GM12878 (cell line): ENCODE results near the gene DYNLT4. TPM values are rescaled to one million over a fixed set of nuclear protein-coding genes. Genes with fewer than 3 reads are reported as not detected.

Experiments used
- BCL11A ChIP-seq: IDR thresholded peaks from 2 replicates; pipeline ENCODE4 v1.6.1; 2011; ENCODE audit warnings: low read depth, low read length
- CHD4 ChIP-seq: fragments of 200-600 bp; sonication (generic); IDR thresholded peaks from 2 replicates; pipeline ENCODE4 v1.6.1; 2016; ENCODE audit warnings: mild to moderate bottlenecking
- EGR1 ChIP-seq, 2 experiments: IDR thresholded peaks; 1 replicate in 1 of 2; 2 replicates in 1 of 2; pipeline ENCODE4 v1.6.1; 2011 to 2012; ENCODE audit warnings: low read depth in 2 of 2, low read length in 2 of 2, borderline replicate concordance in 1 of 2, mild to moderate bottlenecking in 1 of 2, moderate library complexity in 1 of 2
- ELK1 ChIP-seq: IDR thresholded peaks from 2 replicates; pipeline ENCODE4 v1.6.1; 2012; ENCODE audit warnings: low read depth, low read length, improper control_type of control experiment
- IKZF1 ChIP-seq: fragments of 450-650 bp; conservative IDR thresholded peaks from 2 replicates; pipeline ENCODE4 v1.6.1; 2017; ENCODE audit warnings: antibody characterized with exemption, mild to moderate bottlenecking
- MTA2 ChIP-seq: fragments of 450-650 bp; IDR thresholded peaks from 2 replicates; pipeline ENCODE4 v1.6.1; 2016; ENCODE audit warnings: low read depth, mild to moderate bottlenecking, moderate library complexity
- MXI1 ChIP-seq: fragments of 150-350 bp; IDR thresholded peaks from 2 replicates; pipeline ENCODE4 v1.6.1; 2011; ENCODE audit warnings: low read depth, mild to moderate bottlenecking, inconsistent platforms, low read length, improper control_type of control experiment
- MYC ChIP-seq: IDR thresholded peaks from 2 replicates; pipeline ENCODE4 v1.6.1; 2011; ENCODE audit warnings: mild to moderate bottlenecking, low read length, moderate library complexity, inconsistent platforms; ENCODE audit not compliant: insufficient read depth, insufficient replicate concordance, insufficient read length, severe bottlenecking
- NFYA ChIP-seq: IDR thresholded peaks from 2 replicates; pipeline ENCODE4 v1.6.1; 2011; ENCODE audit warnings: low read depth, mild to moderate bottlenecking, low read length, improper control_type of control experiment, borderline replicate concordance
- NR2C1 ChIP-seq: fragments of 450-650 bp; IDR thresholded peaks from 2 replicates; pipeline ENCODE4 v1.6.1; 2017; ENCODE audit warnings: antibody characterized with exemption, mild to moderate bottlenecking, moderate library complexity
- PML ChIP-seq: IDR thresholded peaks from 2 replicates; pipeline ENCODE4 v1.6.1; 2012; ENCODE audit warnings: low read length, inconsistent platforms
- RAD21 ChIP-seq: IDR thresholded peaks from 2 replicates; pipeline ENCODE4 v1.6.1; 2011; ENCODE audit warnings: mild to moderate bottlenecking, low read depth, low read length, moderate library complexity; ENCODE audit not compliant: insufficient read depth
- SIX5 ChIP-seq: IDR thresholded peaks from 2 replicates; pipeline ENCODE4 v1.6.1; 2011; ENCODE audit warnings: mild to moderate bottlenecking, low read depth, low read length, moderate library complexity; ENCODE audit not compliant: severe bottlenecking
- SUPT20H ChIP-seq: IDR thresholded peaks from 2 replicates; pipeline ENCODE4 v1.6.1; 2011; ENCODE audit warnings: low read depth, mild to moderate bottlenecking, low read length, moderate library complexity, borderline replicate concordance; ENCODE audit not compliant: control insufficient read depth
- SUZ12 ChIP-seq: fragments of 200-600 bp; sonication (generic); IDR thresholded peaks from one replicate; pipeline ENCODE4 v1.6.1; 2018; ENCODE audit warnings: antibody characterized with exemption, mild to moderate bottlenecking; ENCODE audit not compliant: unreplicated experiment
- TAF1 ChIP-seq: IDR thresholded peaks from 2 replicates; pipeline ENCODE4 v1.6.1; 2011; ENCODE audit warnings: mild to moderate bottlenecking, low read depth, low read length, borderline replicate concordance
- polyA plus RNA-seq, 11 experiments: library from polyadenylated mRNA; depleted of rRNA in 4 of 11; unstranded in 6 of 11; stranded (reverse) in 5 of 11; fragments of >200 nt; fragmentation: Nextera tagmentation in 4 of 11; fragmentation: Illumina TruSeq in 1 of 11; extraction: Ambion mirVana in 4 of 11; extraction: Trizol in 1 of 11; gene quantifications; 1 replicate in 1 of 11; 2 replicates in 10 of 11; pipeline versions ENCODE4 v1.2.1 to v1.2.3, GENCODE V29; 2011 to 2016; ENCODE audit warnings: inconsistent platforms in 2 of 11, missing spikeins in 2 of 11, low read depth in 1 of 11
- total RNA-seq, 4 experiments: library from RNA; depleted of rRNA in 3 of 4; stranded (reverse); fragments of >200 nt in 3 of 4; fragmentation: Illumina TruSeq in 1 of 4; extraction: Trizol in 1 of 4; gene quantifications; 2 replicates each; pipeline versions ENCODE4 v1.2.1 to v1.2.3, GENCODE V29; 2013 to 2021
- TF ChIP-seq, protein P1 (sequence below): fragments of 450-650 bp; IDR thresholded peaks from 2 replicates; pipeline ENCODE4 v1.6.1; 2017; ENCODE audit warnings: mild to moderate bottlenecking
- TF ChIP-seq, protein P2 (sequence below): IDR thresholded peaks from 2 replicates; pipeline ENCODE4 v1.6.1; 2011; ENCODE audit warnings: low read depth, mild to moderate bottlenecking, low read length, moderate library complexity, borderline replicate concordance; ENCODE audit errors: extremely low read depth
- TF ChIP-seq, protein P3 (sequence below): IDR thresholded peaks from 2 replicates; pipeline ENCODE4 v1.6.1; 2011; ENCODE audit warnings: borderline replicate concordance, low read depth, mild to moderate bottlenecking, moderate library complexity, low read length; ENCODE audit not compliant: insufficient read depth, poor library complexity, severe bottlenecking
- TF ChIP-seq, protein P4 (sequence below): fragments of 450-650 bp; IDR thresholded peaks from 2 replicates; pipeline ENCODE4 v1.6.1; 2017; ENCODE audit warnings: borderline replicate concordance
- TF ChIP-seq, protein P5 (sequence below): IDR thresholded peaks from 2 replicates; pipeline ENCODE4 v1.6.1; 2012; ENCODE audit warnings: low read length, inconsistent platforms

DYNLT4 gene
- total and polyA plus RNA-seq, 10 of the 15 experiments (the other 5 are each of a cell fraction or from before 2014, with no cell fraction given), result 0.23 to 0.28 TPM; not detected in 8

GRCh38 chr1:44799770-44800584 is 7.2 kb downstream of the DYNLT4 start, which contains the start of gene PLK3 (continued):
- TF ChIP-seq, protein P1, sequence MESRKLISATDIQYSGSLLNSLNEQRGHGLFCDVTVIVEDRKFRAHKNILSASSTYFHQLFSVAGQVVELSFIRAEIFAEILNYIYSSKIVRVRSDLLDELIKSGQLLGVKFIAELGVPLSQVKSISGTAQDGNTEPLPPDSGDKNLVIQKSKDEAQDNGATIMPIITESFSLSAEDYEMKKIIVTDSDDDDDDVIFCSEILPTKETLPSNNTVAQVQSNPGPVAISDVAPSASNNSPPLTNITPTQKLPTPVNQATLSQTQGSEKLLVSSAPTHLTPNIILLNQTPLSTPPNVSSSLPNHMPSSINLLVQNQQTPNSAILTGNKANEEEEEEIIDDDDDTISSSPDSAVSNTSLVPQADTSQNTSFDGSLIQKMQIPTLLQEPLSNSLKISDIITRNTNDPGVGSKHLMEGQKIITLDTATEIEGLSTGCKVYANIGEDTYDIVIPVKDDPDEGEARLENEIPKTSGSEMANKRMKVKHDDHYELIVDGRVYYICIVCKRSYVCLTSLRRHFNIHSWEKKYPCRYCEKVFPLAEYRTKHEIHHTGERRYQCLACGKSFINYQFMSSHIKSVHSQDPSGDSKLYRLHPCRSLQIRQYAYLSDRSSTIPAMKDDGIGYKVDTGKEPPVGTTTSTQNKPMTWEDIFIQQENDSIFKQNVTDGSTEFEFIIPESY, result no peak
- TF ChIP-seq MXI1, result peak; percentile 89
- peak; percentile 73 for TF ChIP-seq MYC
- TF ChIP-seq ELK1, result no peak
- peak; percentile 86 for TF ChIP-seq RAD21
- no peak for TF ChIP-seq NR2C1
- no peak for TF ChIP-seq SUZ12
- TF ChIP-seq, protein P2, sequence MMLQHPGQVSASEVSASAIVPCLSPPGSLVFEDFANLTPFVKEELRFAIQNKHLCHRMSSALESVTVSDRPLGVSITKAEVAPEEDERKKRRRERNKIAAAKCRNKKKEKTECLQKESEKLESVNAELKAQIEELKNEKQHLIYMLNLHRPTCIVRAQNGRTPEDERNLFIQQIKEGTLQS, result no peak
- TF ChIP-seq, protein P3, sequence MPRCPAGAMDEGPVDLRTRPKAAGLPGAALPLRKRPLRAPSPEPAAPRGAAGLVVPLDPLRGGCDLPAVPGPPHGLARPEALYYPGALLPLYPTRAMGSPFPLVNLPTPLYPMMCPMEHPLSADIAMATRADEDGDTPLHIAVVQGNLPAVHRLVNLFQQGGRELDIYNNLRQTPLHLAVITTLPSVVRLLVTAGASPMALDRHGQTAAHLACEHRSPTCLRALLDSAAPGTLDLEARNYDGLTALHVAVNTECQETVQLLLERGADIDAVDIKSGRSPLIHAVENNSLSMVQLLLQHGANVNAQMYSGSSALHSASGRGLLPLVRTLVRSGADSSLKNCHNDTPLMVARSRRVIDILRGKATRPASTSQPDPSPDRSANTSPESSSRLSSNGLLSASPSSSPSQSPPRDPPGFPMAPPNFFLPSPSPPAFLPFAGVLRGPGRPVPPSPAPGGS, result peak; percentile 44
- TF ChIP-seq SIX5, result peak; percentile 14
- TF ChIP-seq BCL11A, result no peak
- no peak for TF ChIP-seq PML
- TF ChIP-seq, protein P4, sequence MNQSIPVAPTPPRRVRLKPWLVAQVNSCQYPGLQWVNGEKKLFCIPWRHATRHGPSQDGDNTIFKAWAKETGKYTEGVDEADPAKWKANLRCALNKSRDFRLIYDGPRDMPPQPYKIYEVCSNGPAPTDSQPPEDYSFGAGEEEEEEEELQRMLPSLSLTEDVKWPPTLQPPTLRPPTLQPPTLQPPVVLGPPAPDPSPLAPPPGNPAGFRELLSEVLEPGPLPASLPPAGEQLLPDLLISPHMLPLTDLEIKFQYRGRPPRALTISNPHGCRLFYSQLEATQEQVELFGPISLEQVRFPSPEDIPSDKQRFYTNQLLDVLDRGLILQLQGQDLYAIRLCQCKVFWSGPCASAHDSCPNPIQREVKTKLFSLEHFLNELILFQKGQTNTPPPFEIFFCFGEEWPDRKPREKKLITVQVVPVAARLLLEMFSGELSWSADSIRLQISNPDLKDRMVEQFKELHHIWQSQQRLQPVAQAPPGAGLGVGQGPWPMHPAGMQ, result no peak
- peak; percentile 84 for TF ChIP-seq IKZF1
- TF ChIP-seq EGR1 (IDR thresholded peaks at IDR 0.05; ENCODE audit: borderline replicate concordance in 1 of 2, low read depth in 2 of 2, low read length in 2 of 2), result peak in 1 of 2 experiments; percentile 28; a peak in 1 of 3 replicates
- no peak for TF ChIP-seq MTA2
- TF ChIP-seq SUPT20H, result no peak
- no peak for TF ChIP-seq CHD4
- peak; percentile 63; the same call in 1 of the 2 replicates for TF ChIP-seq TAF1
- no peak for TF ChIP-seq NFYA
- TF ChIP-seq, protein P5, sequence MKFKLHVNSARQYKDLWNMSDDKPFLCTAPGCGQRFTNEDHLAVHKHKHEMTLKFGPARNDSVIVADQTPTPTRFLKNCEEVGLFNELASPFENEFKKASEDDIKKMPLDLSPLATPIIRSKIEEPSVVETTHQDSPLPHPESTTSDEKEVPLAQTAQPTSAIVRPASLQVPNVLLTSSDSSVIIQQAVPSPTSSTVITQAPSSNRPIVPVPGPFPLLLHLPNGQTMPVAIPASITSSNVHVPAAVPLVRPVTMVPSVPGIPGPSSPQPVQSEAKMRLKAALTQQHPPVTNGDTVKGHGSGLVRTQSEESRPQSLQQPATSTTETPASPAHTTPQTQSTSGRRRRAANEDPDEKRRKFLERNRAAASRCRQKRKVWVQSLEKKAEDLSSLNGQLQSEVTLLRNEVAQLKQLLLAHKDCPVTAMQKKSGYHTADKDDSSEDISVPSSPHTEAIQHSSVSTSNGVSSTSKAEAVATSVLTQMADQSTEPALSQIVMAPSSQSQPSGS, result no peak
